ENCODE results near the gene PTPRG. TPM values are rescaled to one million over a fixed set of nuclear protein-coding genes. Genes with fewer than 3 reads are reported as not detected.

The PTPRG gene
- total and polyA plus RNA-seq, 8 donors: 50.9 to 88.4 (median 54.4) TPM

GRCh38 chr3:61914276-61914675 is 352.9 kb downstream of the PTPRG start:
- Histone ChIP-seq H3K9me3 (no peaks in the 10 kb centered on the region), H3K4me1 (no peaks in the 10 kb centered on the region), H3K27me3 (no peaks in the 10 kb centered on the region), H3K27ac (no peak overlapping the region), H3K4me3 (no peak overlapping the region), H3K36me3 (no peaks in the 10 kb centered on the region)
- ATAC-seq (no peak), DNase-seq (no peak)
- intact Hi-C loops (cut with DNase I): no loop called here
- TF ChIP-seq CTCF (IDR thresholded peaks at IDR 0.05): no peak

DNA sequence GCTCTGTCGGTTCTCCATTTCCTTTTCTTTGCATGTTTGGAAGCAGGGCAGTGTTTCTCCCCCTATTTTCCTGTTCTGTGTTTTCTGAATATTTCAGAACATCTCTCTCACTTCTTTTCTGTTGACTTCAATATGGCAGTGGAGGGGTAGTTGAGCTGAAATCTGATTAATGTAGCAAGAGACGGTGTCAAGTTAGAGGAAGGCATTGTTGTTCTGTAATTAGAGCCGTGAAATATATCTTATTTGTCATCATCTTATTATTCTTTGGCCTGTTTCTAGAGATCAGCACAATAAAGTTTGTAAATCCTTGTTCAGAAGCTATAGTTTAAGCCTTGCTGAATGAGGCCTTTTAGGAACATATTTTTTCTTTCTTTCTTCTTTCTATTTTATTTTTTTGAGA is 353.9 kb downstream of the PTPRG start:
- DNase-seq: no peak
- no peak overlapping the region for H3K4me3 ChIP-seq
- ATAC-seq: no peak
- no peak for TF ChIP-seq CTCF (IDR thresholded peaks at IDR 0.05)
- H3K27ac ChIP-seq: no peak overlapping the region
- H3K4me1 ChIP-seq: no peaks in the 10 kb centered on the region
- H3K36me3 ChIP-seq: no peaks in the 10 kb centered on the region
- intact Hi-C loops (cut with DNase I): no loop called here
- H3K9me3 ChIP-seq: no peaks in the 10 kb centered on the region
- no peaks in the 10 kb centered on the region for H3K27me3 ChIP-seq

DNA sequence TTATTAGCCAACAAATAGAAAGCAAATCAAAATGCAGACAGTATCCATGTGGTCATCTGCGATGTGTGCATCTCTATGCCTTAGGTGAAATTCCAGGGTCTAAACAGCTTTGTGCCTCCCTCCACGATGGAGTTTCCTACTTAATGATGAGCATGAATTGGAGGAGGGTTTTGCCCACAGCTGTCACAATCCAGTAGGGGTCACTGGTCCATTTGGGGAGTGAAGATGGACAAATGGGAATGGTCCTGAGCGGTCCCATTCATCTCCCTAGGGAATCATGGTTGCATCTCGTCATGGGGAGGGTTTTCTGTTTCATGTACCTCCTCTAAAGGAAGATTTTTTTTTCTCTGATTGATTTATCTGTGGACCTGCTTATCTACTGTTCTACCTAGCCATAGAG is 358.0 kb downstream of the PTPRG start:
- Histone ChIP-seq H3K27me3 (no peaks in the 10 kb centered on the region), H3K36me3 (no peaks in the 10 kb centered on the region), H3K27ac (no peak overlapping the region), H3K4me1 (no peaks in the 10 kb centered on the region), H3K4me3 (no peak overlapping the region), H3K9me3 (no peaks in the 10 kb centered on the region)
- no peak for ATAC-seq
- intact Hi-C loops (cut with DNase I): no loop called here
- no peak for TF ChIP-seq CTCF (IDR thresholded peaks at IDR 0.05)
- no peak for DNase-seq

DNA sequence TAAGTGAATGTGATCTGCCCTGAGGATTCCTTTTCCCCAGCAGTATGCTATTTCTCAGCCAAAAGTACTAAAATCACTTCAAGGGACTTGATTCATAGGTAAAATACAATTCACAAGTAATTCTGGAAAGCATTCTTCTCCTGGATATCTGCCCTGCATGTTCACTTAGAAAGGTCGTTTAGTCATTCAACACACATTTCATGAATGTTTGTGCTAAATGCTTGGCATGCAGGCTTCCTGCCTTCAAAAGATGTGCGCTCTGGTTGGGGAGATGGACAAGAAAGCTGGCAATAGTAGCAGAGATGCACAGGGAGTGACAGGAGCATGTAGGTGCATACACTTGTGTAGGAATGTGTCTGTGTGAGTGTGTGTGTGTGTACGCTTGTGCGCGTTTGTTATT is 360.7 kb downstream of the PTPRG start:
- no peak for TF ChIP-seq CTCF (IDR thresholded peaks at IDR 0.05)
- no peaks in the 10 kb centered on the region for H3K27me3 ChIP-seq
- peaks cover 5 to 16% of the 10 kb centered on the region in 2 donors for H3K4me1 ChIP-seq
- no peak for ATAC-seq
- H3K36me3 ChIP-seq: no peaks in the 10 kb centered on the region
- H3K9me3 ChIP-seq: no peaks in the 10 kb centered on the region
- intact Hi-C loops (cut with DNase I): no loop called here
- DNase-seq: no peak
- no peak overlapping the region for H3K27ac ChIP-seq
- H3K4me3 ChIP-seq: no peak overlapping the region

DNA sequence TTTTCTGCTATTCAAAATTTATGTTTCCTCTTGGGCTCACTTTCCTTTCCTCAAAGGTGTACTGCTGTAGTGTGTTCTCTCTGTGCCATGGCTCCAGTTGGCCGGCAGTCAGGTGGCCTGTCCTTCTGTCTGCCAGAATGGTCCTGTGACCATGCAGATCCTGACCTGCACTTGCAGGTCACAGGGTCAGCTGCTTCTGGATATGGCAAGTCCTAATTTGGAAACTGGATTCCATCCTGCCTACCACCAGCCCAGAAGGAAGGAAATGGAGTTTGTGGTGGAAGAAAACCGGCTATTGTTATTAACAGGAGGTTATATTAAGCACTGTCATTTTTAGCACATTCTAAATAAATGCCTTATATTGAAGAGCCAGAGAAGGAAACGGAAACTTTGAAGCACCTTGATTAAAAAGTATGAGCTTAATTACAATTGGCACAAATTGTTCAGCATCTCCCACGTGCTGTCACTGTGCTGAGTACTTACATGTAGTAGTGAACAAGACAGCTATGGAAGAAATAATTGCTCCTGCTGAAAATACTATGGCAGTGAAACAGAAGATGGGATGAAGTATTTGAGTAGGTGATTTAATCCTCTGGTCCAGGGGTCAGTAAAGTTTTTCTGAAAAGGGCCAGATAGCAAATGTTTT is 362.8 kb downstream of the PTPRG start:
- no peaks in the 10 kb centered on the region for H3K36me3 ChIP-seq
- no peaks in the 10 kb centered on the region for H3K9me3 ChIP-seq
- TF ChIP-seq CTCF (IDR thresholded peaks at IDR 0.05): no peak
- DNase-seq: peak in 1 of 4 donors; percentile 18
- H3K27ac ChIP-seq: no peak overlapping the region
- intact Hi-C loops (cut with DNase I): no loop called here
- H3K4me3 ChIP-seq: no peak overlapping the region
- ATAC-seq: peak; percentile 23
- no peaks in the 10 kb centered on the region for H3K27me3 ChIP-seq
- H3K4me1 ChIP-seq: peaks cover 5 to 23% of the 10 kb centered on the region in 2 donors

Data from left lung (tissue), 10 donors.